Peyer's patch (tissue), 4 donors: ENCODE results near the gene SGPP2.

Source experiments
- POLR2A ChIP-seq, 2 donors: fragments of 450-650 bp; IDR thresholded peaks; one replicate each; pipeline ENCODE4 v1.5.1; 2017; ENCODE audit warnings: antibody characterized with exemption in 2 of 2, mild to moderate bottlenecking in 2 of 2, moderate library complexity in 2 of 2
- TF ChIP-seq, protein P1 (sequence below), 6 experiments: fragments of 450-650 bp in 4 of 6; fragments of 200-600 bp in 2 of 6; sonication (generic) in 1 of 6; IDR thresholded peaks; one replicate each; pipeline ENCODE4 v1.5.1; 2017 to 2019; ENCODE audit warnings: antibody characterized with exemption in 6 of 6, mild to moderate bottlenecking in 3 of 6, moderate library complexity in 1 of 6

DNA sequence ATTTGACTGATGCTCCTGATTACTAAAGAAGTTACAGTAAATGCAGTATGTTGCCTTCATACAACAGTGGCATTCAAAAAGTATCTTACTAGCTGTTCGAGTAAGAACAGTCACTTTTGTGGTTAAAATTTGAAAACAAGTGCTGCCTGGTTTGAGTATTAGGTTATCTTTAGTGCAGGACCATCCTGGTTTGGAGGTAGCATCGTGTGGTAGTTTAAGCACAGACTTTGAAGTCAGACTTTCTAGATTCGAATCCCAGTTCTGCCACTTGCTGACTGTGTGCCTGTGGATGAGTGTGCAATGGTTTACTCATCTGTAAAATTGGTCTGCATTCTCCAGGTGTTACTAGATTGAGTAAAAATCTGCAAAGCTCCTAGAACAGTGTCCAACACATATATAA, 96.8 kb downstream of the SGPP2 start:
- TF ChIP-seq, protein P1, sequence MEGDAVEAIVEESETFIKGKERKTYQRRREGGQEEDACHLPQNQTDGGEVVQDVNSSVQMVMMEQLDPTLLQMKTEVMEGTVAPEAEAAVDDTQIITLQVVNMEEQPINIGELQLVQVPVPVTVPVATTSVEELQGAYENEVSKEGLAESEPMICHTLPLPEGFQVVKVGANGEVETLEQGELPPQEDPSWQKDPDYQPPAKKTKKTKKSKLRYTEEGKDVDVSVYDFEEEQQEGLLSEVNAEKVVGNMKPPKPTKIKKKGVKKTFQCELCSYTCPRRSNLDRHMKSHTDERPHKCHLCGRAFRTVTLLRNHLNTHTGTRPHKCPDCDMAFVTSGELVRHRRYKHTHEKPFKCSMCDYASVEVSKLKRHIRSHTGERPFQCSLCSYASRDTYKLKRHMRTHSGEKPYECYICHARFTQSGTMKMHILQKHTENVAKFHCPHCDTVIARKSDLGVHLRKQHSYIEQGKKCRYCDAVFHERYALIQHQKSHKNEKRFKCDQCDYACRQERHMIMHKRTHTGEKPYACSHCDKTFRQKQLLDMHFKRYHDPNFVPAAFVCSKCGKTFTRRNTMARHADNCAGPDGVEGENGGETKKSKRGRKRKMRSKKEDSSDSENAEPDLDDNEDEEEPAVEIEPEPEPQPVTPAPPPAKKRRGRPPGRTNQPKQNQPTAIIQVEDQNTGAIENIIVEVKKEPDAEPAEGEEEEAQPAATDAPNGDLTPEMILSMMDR (IDR thresholded peaks at IDR 0.05), result no peak
- no peak for TF ChIP-seq POLR2A (IDR thresholded peaks at IDR 0.05)
